ENCODE measurements around the gene INTS3. TPM values are rescaled to one million over a fixed set of nuclear protein-coding genes. Genes with fewer than 3 reads are reported as not detected.

Gene INTS3
- total RNA-seq, 1 experiment from 2014 or later = 56.7 TPM

DNA sequence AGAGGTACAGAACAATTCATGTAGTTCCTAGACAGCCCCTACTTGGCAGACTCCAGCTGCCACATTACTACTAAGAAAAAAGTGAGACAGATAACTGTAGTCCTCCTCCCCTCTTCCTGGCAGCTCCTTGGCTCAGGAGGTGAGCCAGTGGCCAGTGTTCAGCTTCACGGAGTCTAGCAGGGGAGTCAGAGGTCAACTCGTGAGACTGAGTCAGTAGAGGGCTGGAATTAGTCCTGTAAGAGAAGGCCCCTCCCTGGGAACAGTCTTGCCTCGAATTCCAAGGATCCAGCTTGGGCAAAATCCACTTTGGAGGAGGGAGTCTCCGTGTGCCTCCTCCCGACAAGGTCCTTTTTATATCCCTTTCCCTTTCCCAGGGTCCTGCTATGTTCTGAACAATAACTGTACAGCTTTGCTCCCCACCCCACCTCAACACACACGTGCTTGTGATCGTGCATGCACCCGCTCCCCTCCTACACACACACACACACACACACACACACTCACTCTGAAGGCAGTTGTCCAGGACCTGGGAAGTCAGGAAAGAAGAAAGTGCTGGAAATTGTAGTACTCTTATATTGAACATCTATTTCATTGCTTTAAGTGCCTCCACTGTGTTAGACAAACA is 24.8 kb downstream of the INTS3 start:
- Histone ChIP-seq H3K36me3 (ENCODE audit: insufficient read depth, low read length, poor library complexity, severe bottlenecking) (peaks cover 70% of the 10 kb centered on the region), H3K4me1 (ENCODE audit: insufficient read depth, low read length, poor library complexity, severe bottlenecking) (no peaks in the 10 kb centered on the region), H3K27ac (ENCODE audit: low read depth, low read length, poor library complexity, severe bottlenecking) (no peak overlapping the region), H3K4me3 (ENCODE audit: low read depth, low read length, poor library complexity, severe bottlenecking) (no peak overlapping the region), H3K27me3 (replicated peaks; ENCODE audit: insufficient read depth, low read depth, low read length, poor library complexity) (no peaks in the 10 kb centered on the region), H3K9me3 (ENCODE audit: low read depth, low read length, poor library complexity, severe bottlenecking) (no peaks in the 10 kb centered on the region)
- BruUV-seq (replicated peaks) = no TSS peak
- CTCF ChIA-PET = no interaction called here
- no peak for DNase-seq (ENCODE audit: low spot score)
- POLR2A ChIA-PET (ENCODE audit: low non-redundant PET) = no interaction called here
- no peak for TF ChIP-seq EZH2 (IDR thresholded peaks at IDR 0.05; ENCODE audit: borderline replicate concordance, low read depth, low read length, poor library complexity, severe bottlenecking)
- TF ChIP-seq, protein P1, sequence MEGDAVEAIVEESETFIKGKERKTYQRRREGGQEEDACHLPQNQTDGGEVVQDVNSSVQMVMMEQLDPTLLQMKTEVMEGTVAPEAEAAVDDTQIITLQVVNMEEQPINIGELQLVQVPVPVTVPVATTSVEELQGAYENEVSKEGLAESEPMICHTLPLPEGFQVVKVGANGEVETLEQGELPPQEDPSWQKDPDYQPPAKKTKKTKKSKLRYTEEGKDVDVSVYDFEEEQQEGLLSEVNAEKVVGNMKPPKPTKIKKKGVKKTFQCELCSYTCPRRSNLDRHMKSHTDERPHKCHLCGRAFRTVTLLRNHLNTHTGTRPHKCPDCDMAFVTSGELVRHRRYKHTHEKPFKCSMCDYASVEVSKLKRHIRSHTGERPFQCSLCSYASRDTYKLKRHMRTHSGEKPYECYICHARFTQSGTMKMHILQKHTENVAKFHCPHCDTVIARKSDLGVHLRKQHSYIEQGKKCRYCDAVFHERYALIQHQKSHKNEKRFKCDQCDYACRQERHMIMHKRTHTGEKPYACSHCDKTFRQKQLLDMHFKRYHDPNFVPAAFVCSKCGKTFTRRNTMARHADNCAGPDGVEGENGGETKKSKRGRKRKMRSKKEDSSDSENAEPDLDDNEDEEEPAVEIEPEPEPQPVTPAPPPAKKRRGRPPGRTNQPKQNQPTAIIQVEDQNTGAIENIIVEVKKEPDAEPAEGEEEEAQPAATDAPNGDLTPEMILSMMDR (conservative IDR thresholded peaks at IDR 0.05; ENCODE audit: low read depth, low read length) = no peak
- intact Hi-C loops (cut with micrococcal nuclease; ENCODE audit: unreplicated experiment) = no loop called here

DNA sequence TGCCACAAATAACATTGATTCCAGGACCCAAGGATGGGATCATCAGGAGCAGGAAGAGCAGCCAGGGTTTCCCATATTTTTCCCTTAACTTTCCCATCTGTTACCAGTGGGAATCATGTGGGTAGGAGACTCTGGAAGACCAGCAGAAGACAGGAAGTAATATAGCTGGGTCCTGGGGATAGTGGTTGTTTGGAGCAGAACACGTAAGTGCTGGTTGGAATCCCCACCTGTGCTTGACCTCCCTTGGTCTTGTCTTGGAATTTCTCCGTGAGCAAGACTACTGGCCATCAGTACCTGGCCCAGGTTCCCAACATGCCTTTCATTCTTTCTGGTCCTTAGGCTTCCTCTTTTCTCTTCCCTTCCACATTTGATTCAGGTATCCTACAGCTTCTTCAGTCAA is 26.4 kb downstream of the INTS3 start:
- H3K27me3 ChIP-seq (replicated peaks; ENCODE audit: insufficient read depth, low read depth, low read length, poor library complexity) = no peaks in the 10 kb centered on the region
- no peak overlapping the region for H3K4me3 ChIP-seq (ENCODE audit: low read depth, low read length, poor library complexity, severe bottlenecking)
- ChIA-PET CTCF (no interaction called here), POLR2A (ENCODE audit: low non-redundant PET) (interaction anchor here (0.6 kb wide), 1 partner anchor 209 kb away, joined by 3 read pairs; the partner anchor contains the start of gene SLC39A1)
- no TSS peak for BruUV-seq (replicated peaks)
- H3K27ac ChIP-seq (ENCODE audit: low read depth, low read length, poor library complexity, severe bottlenecking) = no peak overlapping the region
- DNase-seq (ENCODE audit: low spot score) = no peak
- H3K36me3 ChIP-seq (ENCODE audit: insufficient read depth, low read length, poor library complexity, severe bottlenecking) = peaks cover 68% of the 10 kb centered on the region
- H3K9me3 ChIP-seq (ENCODE audit: low read depth, low read length, poor library complexity, severe bottlenecking) = no peaks in the 10 kb centered on the region
- no peaks in the 10 kb centered on the region for H3K4me1 ChIP-seq (ENCODE audit: insufficient read depth, low read length, poor library complexity, severe bottlenecking)
- TF ChIP-seq EZH2 (IDR thresholded peaks at IDR 0.05; ENCODE audit: borderline replicate concordance, low read depth, low read length, poor library complexity, severe bottlenecking) = no peak
- TF ChIP-seq, protein P1 (conservative IDR thresholded peaks at IDR 0.05; ENCODE audit: low read depth, low read length) = no peak
- intact Hi-C loops (cut with micrococcal nuclease; ENCODE audit: unreplicated experiment) = no loop called here

DNA sequence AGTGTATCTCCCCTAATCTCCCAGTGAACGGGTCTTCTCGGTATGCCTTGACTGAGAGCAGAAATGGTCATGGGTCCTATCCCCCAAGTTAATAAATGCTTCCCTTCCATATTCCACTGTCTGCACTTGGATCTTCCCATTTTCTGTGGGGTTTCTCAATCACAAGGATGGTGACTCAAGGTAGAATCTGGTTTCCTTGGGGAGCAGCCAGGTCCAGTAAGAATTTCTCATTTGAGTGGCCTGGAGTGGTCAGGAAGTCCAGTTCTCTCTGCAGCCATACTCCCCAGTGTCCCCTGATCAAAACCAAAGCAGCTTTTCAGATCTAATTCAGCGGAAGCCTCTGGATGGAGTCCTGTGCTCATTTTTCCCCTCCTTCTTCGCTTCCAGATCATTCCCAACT is 32.6 kb downstream of the INTS3 start:
- ChIA-PET CTCF (no interaction called here), POLR2A (ENCODE audit: low non-redundant PET) (no interaction called here)
- H3K27me3 ChIP-seq (replicated peaks; ENCODE audit: insufficient read depth, low read depth, low read length, poor library complexity) = no peaks in the 10 kb centered on the region
- TF ChIP-seq EZH2 (IDR thresholded peaks at IDR 0.05; ENCODE audit: borderline replicate concordance, low read depth, low read length, poor library complexity, severe bottlenecking) = no peak
- TF ChIP-seq, protein P1 (conservative IDR thresholded peaks at IDR 0.05; ENCODE audit: low read depth, low read length) = no peak
- BruUV-seq (replicated peaks) = no TSS peak
- H3K36me3 ChIP-seq (ENCODE audit: insufficient read depth, low read length, poor library complexity, severe bottlenecking) = peaks cover 64% of the 10 kb centered on the region
- no peak for DNase-seq (ENCODE audit: low spot score)
- H3K9me3 ChIP-seq (ENCODE audit: low read depth, low read length, poor library complexity, severe bottlenecking) = no peaks in the 10 kb centered on the region
- no peak overlapping the region for H3K27ac ChIP-seq (ENCODE audit: low read depth, low read length, poor library complexity, severe bottlenecking)
- H3K4me3 ChIP-seq (ENCODE audit: low read depth, low read length, poor library complexity, severe bottlenecking) = no peak overlapping the region
- intact Hi-C loops (cut with micrococcal nuclease; ENCODE audit: unreplicated experiment) = no loop called here
- no peaks in the 10 kb centered on the region for H3K4me1 ChIP-seq (ENCODE audit: insufficient read depth, low read length, poor library complexity, severe bottlenecking)

Data from A673 (cell line).